ENCODE data around the gene ZBTB7C.

DNA sequence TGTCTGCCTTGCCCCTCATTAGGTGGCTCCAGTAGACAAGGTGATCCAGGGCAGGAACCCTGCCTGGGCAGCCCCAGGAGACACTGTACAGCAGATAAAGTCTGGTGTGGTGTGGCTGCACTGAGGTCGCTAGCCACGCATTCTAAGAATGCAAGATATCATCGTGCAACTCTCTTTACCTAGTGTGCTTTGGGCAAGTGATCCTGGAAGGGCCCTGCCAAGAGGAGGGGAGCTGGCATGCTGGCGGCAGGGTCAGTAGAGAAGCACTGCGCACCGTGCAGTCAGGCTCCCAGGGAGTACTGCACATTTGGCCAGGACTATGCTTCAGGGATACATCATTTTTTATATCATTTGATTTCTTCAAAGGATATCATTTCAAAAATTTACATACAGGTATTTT lies 283.5 kb downstream of the ZBTB7C start:
- TF ChIP-seq GTF2F1 (IDR thresholded peaks at IDR 0.05; ENCODE audit: borderline replicate concordance, low read depth, low read length) (no peak), SP1 (IDR thresholded peaks at IDR 0.05; ENCODE audit: low read depth, low read length) (no peak), TAF1 (IDR thresholded peaks at IDR 0.05; ENCODE audit: low read depth, low read length) (no peak), POLR2A (IDR thresholded peaks at IDR 0.05; ENCODE audit: control extremely low read depth in 1 of 2, low read depth in 2 of 2, low read length in 2 of 2) (no peak), CHD1 (IDR thresholded peaks at IDR 0.05; ENCODE audit: low read depth, low read length) (no peak), POLR2AphosphoS5 (IDR thresholded peaks at IDR 0.05; ENCODE audit: low read depth, low read length) (no peak), ZNF274 (IDR thresholded peaks at IDR 0.05; ENCODE audit: borderline replicate concordance, extremely low read depth, low read length) (no peak), EP300 (IDR thresholded peaks at IDR 0.05; ENCODE audit: borderline replicate concordance in 1 of 2, low read depth in 2 of 2, low read length in 2 of 2) (no peak), TEAD4 (IDR thresholded peaks at IDR 0.05; ENCODE audit: low read depth, low read length) (no peak), MAFK (IDR thresholded peaks at IDR 0.05; ENCODE audit: low read depth, low read length) (no peak)
- TF ChIP-seq, protein P1, sequence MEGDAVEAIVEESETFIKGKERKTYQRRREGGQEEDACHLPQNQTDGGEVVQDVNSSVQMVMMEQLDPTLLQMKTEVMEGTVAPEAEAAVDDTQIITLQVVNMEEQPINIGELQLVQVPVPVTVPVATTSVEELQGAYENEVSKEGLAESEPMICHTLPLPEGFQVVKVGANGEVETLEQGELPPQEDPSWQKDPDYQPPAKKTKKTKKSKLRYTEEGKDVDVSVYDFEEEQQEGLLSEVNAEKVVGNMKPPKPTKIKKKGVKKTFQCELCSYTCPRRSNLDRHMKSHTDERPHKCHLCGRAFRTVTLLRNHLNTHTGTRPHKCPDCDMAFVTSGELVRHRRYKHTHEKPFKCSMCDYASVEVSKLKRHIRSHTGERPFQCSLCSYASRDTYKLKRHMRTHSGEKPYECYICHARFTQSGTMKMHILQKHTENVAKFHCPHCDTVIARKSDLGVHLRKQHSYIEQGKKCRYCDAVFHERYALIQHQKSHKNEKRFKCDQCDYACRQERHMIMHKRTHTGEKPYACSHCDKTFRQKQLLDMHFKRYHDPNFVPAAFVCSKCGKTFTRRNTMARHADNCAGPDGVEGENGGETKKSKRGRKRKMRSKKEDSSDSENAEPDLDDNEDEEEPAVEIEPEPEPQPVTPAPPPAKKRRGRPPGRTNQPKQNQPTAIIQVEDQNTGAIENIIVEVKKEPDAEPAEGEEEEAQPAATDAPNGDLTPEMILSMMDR (IDR thresholded peaks at IDR 0.05; ENCODE audit: control extremely low read depth in 1 of 3, insufficient read depth in 1 of 3, low read depth in 1 of 3, low read length in 3 of 3) = no peak
- TF ChIP-seq, protein P2, sequence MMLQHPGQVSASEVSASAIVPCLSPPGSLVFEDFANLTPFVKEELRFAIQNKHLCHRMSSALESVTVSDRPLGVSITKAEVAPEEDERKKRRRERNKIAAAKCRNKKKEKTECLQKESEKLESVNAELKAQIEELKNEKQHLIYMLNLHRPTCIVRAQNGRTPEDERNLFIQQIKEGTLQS (IDR thresholded peaks at IDR 0.05; ENCODE audit: insufficient read depth, low read depth, low read length) = no peak
- TF ChIP-seq, protein P3, sequence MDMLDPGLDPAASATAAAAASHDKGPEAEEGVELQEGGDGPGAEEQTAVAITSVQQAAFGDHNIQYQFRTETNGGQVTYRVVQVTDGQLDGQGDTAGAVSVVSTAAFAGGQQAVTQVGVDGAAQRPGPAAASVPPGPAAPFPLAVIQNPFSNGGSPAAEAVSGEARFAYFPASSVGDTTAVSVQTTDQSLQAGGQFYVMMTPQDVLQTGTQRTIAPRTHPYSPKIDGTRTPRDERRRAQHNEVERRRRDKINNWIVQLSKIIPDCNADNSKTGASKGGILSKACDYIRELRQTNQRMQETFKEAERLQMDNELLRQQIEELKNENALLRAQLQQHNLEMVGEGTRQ (IDR thresholded peaks at IDR 0.05; ENCODE audit: low read length) = no peak
- TF ChIP-seq, protein P4, sequence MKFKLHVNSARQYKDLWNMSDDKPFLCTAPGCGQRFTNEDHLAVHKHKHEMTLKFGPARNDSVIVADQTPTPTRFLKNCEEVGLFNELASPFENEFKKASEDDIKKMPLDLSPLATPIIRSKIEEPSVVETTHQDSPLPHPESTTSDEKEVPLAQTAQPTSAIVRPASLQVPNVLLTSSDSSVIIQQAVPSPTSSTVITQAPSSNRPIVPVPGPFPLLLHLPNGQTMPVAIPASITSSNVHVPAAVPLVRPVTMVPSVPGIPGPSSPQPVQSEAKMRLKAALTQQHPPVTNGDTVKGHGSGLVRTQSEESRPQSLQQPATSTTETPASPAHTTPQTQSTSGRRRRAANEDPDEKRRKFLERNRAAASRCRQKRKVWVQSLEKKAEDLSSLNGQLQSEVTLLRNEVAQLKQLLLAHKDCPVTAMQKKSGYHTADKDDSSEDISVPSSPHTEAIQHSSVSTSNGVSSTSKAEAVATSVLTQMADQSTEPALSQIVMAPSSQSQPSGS (IDR thresholded peaks at IDR 0.05; ENCODE audit: low read length) = no peak
